ENCODE measurements around the gene XRN1. TPM values are rescaled to one million over a fixed set of nuclear protein-coding genes. Genes with fewer than 3 reads are reported as not detected.

Gene XRN1
- total and polyA plus RNA-seq, 10 donors = 5.3 to 87.5 (median 76.9) TPM

- 27 to 58% (median 39%) methylated on average over 1 of the region's 1 CpG for WGBS, 5 donors
- H3K9me3 ChIP-seq = no peaks in the 10 kb centered on the region
- H3K36me3 ChIP-seq = no peaks in the 10 kb centered on the region
- no peaks in the 10 kb centered on the region for H3K27me3 ChIP-seq (replicated peaks in 1 of 7)
- DNase-seq = no peak
- peak overlapping the region in 5 of 8 donors; percentile 0 to 82 (median 67) for H3K27ac ChIP-seq
- no peak overlapping the region for H3K4me3 ChIP-seq
- peaks cover 0 to 19% (median 0%) of the 10 kb centered on the region in 6 donors for H3K4me1 ChIP-seq
- intact Hi-C loops (cut with DNase I; ENCODE audit: low total_unique reads) = no loop called here
- TF ChIP-seq POLR2A (IDR thresholded peaks at IDR 0.05) = no peak
- TF ChIP-seq CTCF (IDR thresholded peaks at IDR 0.05 in 8 of 11, conservative IDR thresholded peaks at IDR 0.05 in 3 of 11) = no peak
- TF ChIP-seq POLR2AphosphoS5 (IDR thresholded peaks at IDR 0.05) = no peak
These were observed 178.1 kb downstream of the XRN1 start for GRCh38 chr3:142269767-142270166.

GRCh38 chr3:142268426-142268825 lies 179.4 kb downstream of the XRN1 start:
- TF ChIP-seq CTCF (IDR thresholded peaks at IDR 0.05 in 8 of 11, conservative IDR thresholded peaks at IDR 0.05 in 3 of 11) (no peak), POLR2AphosphoS5 (IDR thresholded peaks at IDR 0.05) (no peak), POLR2A (IDR thresholded peaks at IDR 0.05) (no peak)
- WGBS, 5 donors = 79 to 88% (median 82%) methylated on average over 4 of the region's 4 CpGs
- Histone ChIP-seq H3K4me1 (peaks cover 0 to 19% (median 0%) of the 10 kb centered on the region in 6 donors), H3K36me3 (no peaks in the 10 kb centered on the region), H3K4me3 (no peak overlapping the region), H3K27me3 (replicated peaks in 1 of 7) (no peaks in the 10 kb centered on the region), H3K9me3 (no peaks in the 10 kb centered on the region), H3K27ac (no peak overlapping the region)
- DNase-seq = no peak
- intact Hi-C loops (cut with DNase I; ENCODE audit: low total_unique reads) = no loop called here

GRCh38 chr3:142267269-142267668 lies 180.6 kb downstream of the XRN1 start:
- Histone ChIP-seq H3K36me3 (no peaks in the 10 kb centered on the region), H3K27me3 (replicated peaks in 1 of 7) (no peaks in the 10 kb centered on the region), H3K4me3 (no peak overlapping the region), H3K9me3 (peaks cover 0 to 3% (median 0%) of the 10 kb centered on the region in 8 donors), H3K4me1 (peaks cover 0 to 19% (median 0%) of the 10 kb centered on the region in 6 donors), H3K27ac (no peak overlapping the region)
- intact Hi-C loops (cut with DNase I; ENCODE audit: low total_unique reads) = no loop called here
- TF ChIP-seq POLR2A (IDR thresholded peaks at IDR 0.05) (no peak), POLR2AphosphoS5 (IDR thresholded peaks at IDR 0.05) (no peak), CTCF (IDR thresholded peaks at IDR 0.05 in 8 of 11, conservative IDR thresholded peaks at IDR 0.05 in 3 of 11) (no peak)
- 76 to 91% (median 78%) methylated on average over 2 of the region's 2 CpGs for WGBS, 5 donors
- DNase-seq = no peak

GRCh38 chr3:142263112-142263511 lies 184.7 kb downstream of the XRN1 start:
- peaks cover 0 to 10% (median 2%) of the 10 kb centered on the region in 8 donors for H3K9me3 ChIP-seq
- no peaks in the 10 kb centered on the region for H3K4me1 ChIP-seq
- H3K4me3 ChIP-seq = no peak overlapping the region
- no peak overlapping the region for H3K27ac ChIP-seq
- DNase-seq = no peak
- no peak for TF ChIP-seq POLR2AphosphoS5 (IDR thresholded peaks at IDR 0.05)
- TF ChIP-seq POLR2A (IDR thresholded peaks at IDR 0.05) = no peak
- no peak for TF ChIP-seq CTCF (IDR thresholded peaks at IDR 0.05 in 8 of 11, conservative IDR thresholded peaks at IDR 0.05 in 3 of 11)
- intact Hi-C loops (cut with DNase I; ENCODE audit: low total_unique reads) = no loop called here
- H3K27me3 ChIP-seq (replicated peaks in 1 of 7) = no peaks in the 10 kb centered on the region
- WGBS, 5 donors = 69 to 87% (median 82%) methylated on average over 2 of the region's 2 CpGs
- no peaks in the 10 kb centered on the region for H3K36me3 ChIP-seq

All from spleen (tissue), 11 donors.